Liver (tissue), 9 donors: ENCODE data around the gene ATG16L1. TPM values are rescaled to one million over a fixed set of nuclear protein-coding genes. Genes with fewer than 3 reads are reported as not detected.

Experiments
- DNase-seq: peaks from one replicate; pipeline ENCODE4 v3.0.0-alpha.2; 2017; ENCODE audit warnings: low spot score
- H3K27ac ChIP-seq, 2 donors: one replicate each; pipeline ENCODE4 v1.7.0; 2013; ENCODE audit warnings: inconsistent platforms in 2 of 2, low read length in 2 of 2, control low read depth in 1 of 2, low read depth in 1 of 2, mild to moderate bottlenecking in 1 of 2
- H3K27me3 ChIP-seq, 4 donors: one replicate each; pipeline versions ENCODE4 v1.6.1 to v1.7.0; 2013; ENCODE audit warnings: low read length in 3 of 4, inconsistent platforms in 1 of 4, mild to moderate bottlenecking in 1 of 4, moderate library complexity in 1 of 4; ENCODE audit not compliant: control insufficient read depth in 4 of 4, insufficient read depth in 4 of 4
- H3K36me3 ChIP-seq, 4 donors: one replicate each; pipeline versions ENCODE4 v1.6.1 to v1.7.0; 2013; ENCODE audit warnings: low read length in 3 of 4, mild to moderate bottlenecking in 3 of 4, low read depth in 1 of 4, moderate library complexity in 1 of 4; ENCODE audit not compliant: control insufficient read depth in 4 of 4, insufficient read depth in 3 of 4
- H3K4me1 ChIP-seq, 4 donors: one replicate each; pipeline versions ENCODE4 v1.6.1 to v1.7.0; 2013; ENCODE audit warnings: low read length in 3 of 4, mild to moderate bottlenecking in 3 of 4, moderate library complexity in 1 of 4; ENCODE audit not compliant: control insufficient read depth in 4 of 4, insufficient read depth in 4 of 4
- H3K4me3 ChIP-seq, 3 donors: one replicate each; pipeline versions ENCODE4 v1.6.1 to v1.7.0; 2013; ENCODE audit warnings: low read length in 3 of 3, control low read depth in 1 of 3, low read depth in 1 of 3, mild to moderate bottlenecking in 1 of 3
- H3K9ac ChIP-seq, 2 donors: one replicate each; pipeline ENCODE4 v1.7.0; 2013; ENCODE audit warnings: low read length in 2 of 2, mild to moderate bottlenecking in 2 of 2, moderate library complexity in 2 of 2, control low read depth in 1 of 2, low read depth in 1 of 2
- H3K9me3 ChIP-seq, 4 donors: one replicate each; pipeline versions ENCODE4 v1.6.1 to v1.7.0; 2013; ENCODE audit warnings: low read length in 3 of 4; ENCODE audit not compliant: control insufficient read depth in 4 of 4
- ATF3 ChIP-seq: IDR thresholded peaks from 2 replicates; pipeline ENCODE4 v1.6.1; 2016; ENCODE audit warnings: antibody characterized with exemption
- CTCF ChIP-seq: fragments of 150-350 bp; IDR thresholded peaks from 2 replicates; pipeline ENCODE4 v1.5.1; 2017; ENCODE audit warnings: improper control_type of control experiment, low read depth, low read length; ENCODE audit not compliant: missing input control
- EGR1 ChIP-seq, 2 donors: IDR thresholded peaks; 2 replicates each; pipeline ENCODE4 v1.6.1; 2016 to 2018; ENCODE audit warnings: antibody characterized with exemption in 2 of 2, low read depth in 2 of 2
- FOXA1 ChIP-seq: IDR thresholded peaks from 2 replicates; pipeline ENCODE4 v1.6.1; 2016; ENCODE audit warnings: antibody characterized with exemption
- FOXA2 ChIP-seq: IDR thresholded peaks from 2 replicates; pipeline ENCODE4 v1.6.1; 2016; ENCODE audit warnings: antibody characterized with exemption
- GABPA ChIP-seq, 2 donors: IDR thresholded peaks in 1 of 2; conservative IDR thresholded peaks in 1 of 2; 2 replicates each; pipeline ENCODE4 v1.6.1; 2016; ENCODE audit warnings: antibody characterized with exemption in 2 of 2, mild to moderate bottlenecking in 1 of 2, moderate library complexity in 1 of 2
- HNF4G ChIP-seq: IDR thresholded peaks from 2 replicates; pipeline ENCODE4 v1.6.1; 2016; ENCODE audit warnings: antibody characterized with exemption
- JUND ChIP-seq, 2 donors: IDR thresholded peaks; 2 replicates each; pipeline ENCODE4 v1.6.1; 2016; ENCODE audit warnings: antibody characterized with exemption in 2 of 2
- MAX ChIP-seq: IDR thresholded peaks from 2 replicates; pipeline ENCODE4 v1.6.1; 2016; ENCODE audit warnings: antibody characterized with exemption
- NR2F2 ChIP-seq: IDR thresholded peaks from 2 replicates; pipeline ENCODE4 v1.6.1; 2016; ENCODE audit warnings: antibody characterized with exemption
- RAD21 ChIP-seq, 2 donors: IDR thresholded peaks; 2 replicates each; pipeline ENCODE4 v1.6.1; 2016; ENCODE audit warnings: antibody characterized with exemption in 2 of 2, mild to moderate bottlenecking in 2 of 2
- REST ChIP-seq: IDR thresholded peaks from 2 replicates; pipeline ENCODE4 v1.6.1; 2016; ENCODE audit warnings: antibody characterized with exemption, mild to moderate bottlenecking
- RXRA ChIP-seq, 2 donors: IDR thresholded peaks; 2 replicates each; pipeline ENCODE4 v1.6.1; 2017 to 2018; ENCODE audit warnings: antibody characterized with exemption in 2 of 2, mild to moderate bottlenecking in 1 of 2
- SP1 ChIP-seq: IDR thresholded peaks from 2 replicates; pipeline ENCODE4 v1.6.1; 2018; ENCODE audit warnings: antibody characterized with exemption, mild to moderate bottlenecking
- TAF1 ChIP-seq: conservative IDR thresholded peaks from 2 replicates; pipeline ENCODE4 v1.6.1; 2016; ENCODE audit warnings: antibody characterized with exemption, mild to moderate bottlenecking
- YY1 ChIP-seq: IDR thresholded peaks from 2 replicates; pipeline ENCODE4 v1.6.1; 2016; ENCODE audit warnings: antibody characterized with exemption, mild to moderate bottlenecking
- ZBTB33 ChIP-seq: IDR thresholded peaks from 2 replicates; pipeline ENCODE4 v1.6.1; 2016; ENCODE audit warnings: antibody characterized with exemption
- WGBS: extraction: QIAGEN DNeasy Blood & Tissue Kit; methylation state at CpG from one replicate; pipeline ENCODE4 v1.1.7; 2013; 5-methylcytosine and 5-hydroxymethylcytosine counted together
- polyA plus RNA-seq, 2 donors: library from polyadenylated mRNA; stranded (reverse) in 1 of 2; unstranded in 1 of 2; fragments of 200-250 nt in 1 of 2; fragments of >200 nt in 1 of 2; fragmentation: Nextera tagmentation in 1 of 2; extraction: Ambion mirVana in 1 of 2; gene quantifications; one replicate each; pipeline versions ENCODE4 v1.2.1 to v1.2.3, GENCODE V29; 2013 to 2015
- total RNA-seq, 2 donors: library from RNA; depleted of rRNA; stranded (reverse); fragments of >200 nt; gene quantifications; one replicate each; pipeline ENCODE4 v1.2.3, GENCODE V29; 2014
- donor health status: healthy.
- donor health status: healthy.
- donor health status: healthy.
- donor health status: healthy.
- donor health status: healthy.

The ATG16L1 gene
- total and polyA plus RNA-seq, 4 donors, result 6.4 to 22.8 (median 15.7) TPM

GRCh38 chr2:233226511-233227031, 24.9 kb upstream of the ATG16L1 start:
- H3K27me3 ChIP-seq, result no peaks in the 10 kb centered on the region
- 83% methylated on average over 2 of the region's 2 CpGs for WGBS
- H3K9ac ChIP-seq, result no peak overlapping the region
- no peak for DNase-seq
- H3K4me3 ChIP-seq, result no peak overlapping the region
- H3K9me3 ChIP-seq, result no peaks in the 10 kb centered on the region
- no peak for TF ChIP-seq REST
- TF ChIP-seq ZBTB33, result no peak
- no peak for TF ChIP-seq YY1
- TF ChIP-seq EGR1 (IDR thresholded peaks at IDR 0.05; ENCODE audit: low read depth in 2 of 2), result no peak
- no peak for TF ChIP-seq FOXA2
- H3K36me3 ChIP-seq, result no peaks in the 10 kb centered on the region
- H3K4me1 ChIP-seq, result no peaks in the 10 kb centered on the region
- no peak overlapping the region for H3K27ac ChIP-seq

- Histone ChIP-seq H3K9me3 (no peaks in the 10 kb centered on the region), H3K27me3 (no peaks in the 10 kb centered on the region), H3K9ac (no peak overlapping the region), H3K27ac (no peak overlapping the region), H3K4me1 (no peaks in the 10 kb centered on the region), H3K4me3 (no peak overlapping the region), H3K36me3 (no peaks in the 10 kb centered on the region)
- DNase-seq, result no peak
- TF ChIP-seq NR2F2 (no peak), ATF3 (no peak), RAD21 (IDR thresholded peaks at IDR 0.05) (no peak), SP1 (no peak), FOXA2 (no peak), CTCF (no peak), JUND (IDR thresholded peaks at IDR 0.05) (no peak), YY1 (no peak), GABPA (IDR thresholded peaks at IDR 0.05 in 1 of 2, conservative IDR thresholded peaks at IDR 0.05 in 1 of 2) (no peak), MAX (no peak), FOXA1 (no peak), TAF1 (no peak), ZBTB33 (no peak), RXRA (IDR thresholded peaks at IDR 0.05) (no peak), HNF4G (no peak), EGR1 (IDR thresholded peaks at IDR 0.05; ENCODE audit: low read depth in 2 of 2) (no peak), REST (no peak)
- WGBS, result 86% methylated on average over 7 of the region's 7 CpGs
Observed at GRCh38 chr2:233227346-233227978, 24.0 kb upstream of the ATG16L1 start.
